Endothelial cell of umbilical vein (primary cell): ENCODE data around the gene AP5S1. TPM values are rescaled to one million over a fixed set of nuclear protein-coding genes. Genes with fewer than 3 reads are reported as not detected.

Source experiments
- BruUV-seq: library from RNA; stranded (reverse); fragments of 400-500 nt; replicated peaks from 2 replicates; lab custom pipeline; 2021; lab: Mats Ljungman, UMichigan
- CTCF ChIA-PET: fragments of 300-600, 350-600 bp; sonication (Branson Sonifier 250); formaldehyde crosslinking; loops from one replicate; lab custom pipeline; 2021; ENCODE audit warnings: antibody characterized with exemption, inconsistent platforms; lab: Charles Lee
- POLR2A ChIA-PET: fragments of 300-600, 350-600 bp; sonication (Branson Sonifier 250); formaldehyde crosslinking; loops from one replicate; lab custom pipeline; 2021; ENCODE audit warnings: antibody characterized with exemption, inconsistent platforms; lab: Charles Lee
- DNase-seq: peaks from one replicate; pipeline ENCODE4 v3.0.0-alpha.2; 2011; ENCODE audit warnings: low read depth, low spot score
- FAIRE-seq: peaks from 2 replicates; lab custom pipeline; 2011; peaks lifted over from hg19 to GRCh38; lab: Jason Lieb, UNC
- H2AFZ ChIP-seq: 2 replicates; pipeline ENCODE4 v1.6.0; 2012; ENCODE audit warnings: low read depth, low read length, control low read depth, inconsistent platforms
- H3K27ac ChIP-seq: 2 replicates; pipeline ENCODE4 v1.5.1; 2011; ENCODE audit warnings: low read depth, mild to moderate bottlenecking, control low read depth, low read length, moderate library complexity; ENCODE audit not compliant: insufficient read depth
- H3K27me3 ChIP-seq, 2 experiments: 2 replicates each; pipeline versions ENCODE4 v1.6.0 to v1.6.1; 2011; ENCODE audit warnings: low read length in 2 of 2, mixed read lengths in 1 of 2; ENCODE audit not compliant: control insufficient read depth in 2 of 2, insufficient read depth in 2 of 2
- H3K36me3 ChIP-seq, 2 experiments: 2 replicates in 1 of 2; 3 replicates in 1 of 2; pipeline ENCODE4 v1.5.1; 2011; ENCODE audit warnings: low read length in 2 of 2, mild to moderate bottlenecking in 1 of 2, moderate library complexity in 1 of 2; ENCODE audit not compliant: control insufficient read depth in 2 of 2, insufficient read depth in 2 of 2; ENCODE audit errors: extremely low read depth in 1 of 2
- H3K4me1 ChIP-seq: 3 replicates; pipeline ENCODE4 v1.5.1; 2011; ENCODE audit warnings: mild to moderate bottlenecking, low read length; ENCODE audit not compliant: control insufficient read depth, insufficient read depth; ENCODE audit errors: extremely low read depth
- H3K4me2 ChIP-seq: 2 replicates; pipeline ENCODE4 v1.6.1; 2011; ENCODE audit warnings: low read length, control low read depth, mixed read lengths; ENCODE audit not compliant: insufficient read depth
- H3K4me3 ChIP-seq, 3 experiments: fragments of 200-600 bp in 1 of 3; sonication (generic), shearing (Covaris generic) in 1 of 3; replicated peaks in 1 of 3; 2 replicates each; pipeline ENCODE4 v1.5.1; 2011 to 2016; ENCODE audit warnings: control low read depth in 3 of 3, low read length in 3 of 3, mild to moderate bottlenecking in 2 of 3, inconsistent platforms in 1 of 3, low read depth in 1 of 3, moderate library complexity in 1 of 3; ENCODE audit not compliant: insufficient read depth in 1 of 3
- H3K79me2 ChIP-seq: 2 replicates; pipeline ENCODE4 v1.6.0; 2012; ENCODE audit warnings: low read length, inconsistent platforms; ENCODE audit not compliant: control insufficient read depth, insufficient read depth
- H3K9ac ChIP-seq: replicated peaks from 2 replicates; pipeline ENCODE3; 2011; ENCODE audit warnings: low read length, control low read depth; ENCODE audit not compliant: insufficient read depth; ENCODE audit errors: extremely low read depth
- H3K9me1 ChIP-seq: replicated peaks from 3 replicates; pipeline ENCODE4 v1.6.0; 2011; ENCODE audit warnings: mild to moderate bottlenecking, low read length; ENCODE audit not compliant: control insufficient read depth, insufficient read depth; ENCODE audit errors: extremely low read depth
- H3K9me3 ChIP-seq: replicated peaks from 2 replicates; pipeline ENCODE4 v1.5.1; 2012; ENCODE audit warnings: low read length, inconsistent platforms; ENCODE audit not compliant: control insufficient read depth, insufficient read depth
- H4K20me1 ChIP-seq: replicated peaks from 2 replicates; pipeline ENCODE3; 2011; ENCODE audit warnings: mild to moderate bottlenecking, low read length; ENCODE audit not compliant: control insufficient read depth, insufficient read depth; ENCODE audit errors: extremely low read depth
- CTCF ChIP-seq, 2 donors: IDR thresholded peaks; 1 replicate in 1 of 2; 2 replicates in 1 of 2; pipeline ENCODE4 v1.5.1; 2011; ENCODE audit warnings: low read length in 2 of 2, mild to moderate bottlenecking in 2 of 2, moderate library complexity in 2 of 2, control low read depth in 1 of 2, inconsistent platforms in 1 of 2, low read depth in 1 of 2; ENCODE audit not compliant: insufficient read depth in 1 of 2; ENCODE audit errors: extremely low read depth in 1 of 2
- EZH2 ChIP-seq: IDR thresholded peaks from 2 replicates; pipeline ENCODE4 v1.6.1; 2012; ENCODE audit warnings: borderline replicate concordance, low read depth, mild to moderate bottlenecking, moderate library complexity, low read length, inconsistent platforms; ENCODE audit not compliant: severe bottlenecking
- FOS ChIP-seq: IDR thresholded peaks from 2 replicates; pipeline ENCODE4 v1.6.1; 2011; ENCODE audit warnings: mild to moderate bottlenecking, low read length, moderate library complexity, borderline replicate concordance; ENCODE audit not compliant: insufficient read depth
- GATA2 ChIP-seq: IDR thresholded peaks from 2 replicates; pipeline ENCODE4 v1.7.0; 2011; ENCODE audit warnings: low read depth, mild to moderate bottlenecking, moderate library complexity, mixed read lengths, low read length; ENCODE audit not compliant: insufficient read length, insufficient read depth
- JUN ChIP-seq: IDR thresholded peaks from 2 replicates; pipeline ENCODE4 v1.6.1; 2011; ENCODE audit warnings: borderline replicate concordance, low read depth; ENCODE audit not compliant: insufficient read length, insufficient read depth
- MAX ChIP-seq: IDR thresholded peaks from 2 replicates; pipeline ENCODE4 v1.6.1; 2011; ENCODE audit not compliant: insufficient read depth, insufficient read length
- MYC ChIP-seq: IDR thresholded peaks from one replicate; pipeline ENCODE4 v1.6.1; 2011; ENCODE audit warnings: mild to moderate bottlenecking, low read depth, low read length
- POLR2A ChIP-seq: IDR thresholded peaks from 2 replicates; pipeline ENCODE4 v1.6.1; 2012; ENCODE audit warnings: low read depth, mild to moderate bottlenecking, control low read depth, low read length
- POLR2AphosphoS5 ChIP-seq: IDR thresholded peaks from 2 replicates; pipeline ENCODE4 v1.6.1; 2012; ENCODE audit warnings: low read depth, mild to moderate bottlenecking, control low read depth, low read length, moderate library complexity; ENCODE audit not compliant: insufficient read depth
- dilution Hi-C: fragments of 300-500 bp; cut with MboI; formaldehyde crosslinking; loops from one replicate; pipeline ENCODE4 v1.15.0; 2019; ENCODE audit warnings: low sequenced_read_pairs; ENCODE audit not compliant: extremely low pct_ligation_motif_present
- intact Hi-C: fragments of 100-400 bp; cut with micrococcal nuclease; formaldehyde crosslinking; loops from one replicate; pipeline ENCODE4 v1.10.0; 2022
- polyA plus RNA-seq, 4 experiments: library from polyadenylated mRNA; depleted of rRNA in 3 of 4; stranded (reverse) in 3 of 4; unstranded in 1 of 4; fragments of >200 nt; gene quantifications; 2 replicates each; pipeline versions ENCODE4 v1.2.1 to v1.2.3, GENCODE V29; 2011 to 2012; ENCODE audit warnings: missing spikeins in 1 of 4
- total RNA-seq: library from RNA; stranded (reverse); gene quantifications from 2 replicates; pipeline ENCODE4 v1.2.3, GENCODE V29; 2021

The AP5S1 gene
- total and polyA plus RNA-seq, 2 donors (not counting 3 experiments of a cell fraction or from before 2014, with no cell fraction given), result 15.7 to 22.0 TPM

- POLR2A ChIA-PET, result no interaction called here
- BruUV-seq, result TSS peak; percentile 37
- Histone ChIP-seq H3K4me1 (peaks cover 31% of the 10 kb centered on the region), H3K27me3 (no peaks in the 10 kb centered on the region), H2AFZ (peak overlapping the region; percentile 27), H3K4me2 (peak overlapping the region; percentile 79), H3K9ac (peak overlapping the region; percentile 49), H3K4me3 (peak overlapping the region in 2 of 3 experiments; percentile 10 to 42), H3K9me1 (no peaks in the 10 kb centered on the region), H3K36me3 (no peaks in the 10 kb centered on the region), H4K20me1 (no peaks in the 10 kb centered on the region), H3K27ac (peak overlapping the region; percentile 68), H3K79me2 (no peaks in the 10 kb centered on the region), H3K9me3 (no peaks in the 10 kb centered on the region)
- FAIRE-seq (peak; percentile 91), DNase-seq (peak; percentile 97)
- TF ChIP-seq MYC (peak; percentile 97), GATA2 (no peak), FOS (peak; percentile 95), POLR2A (peak; percentile 50), CTCF (IDR thresholded peaks at IDR 0.05; ENCODE audit: extremely low read depth in 1 of 2, insufficient read depth in 1 of 2, low read depth in 1 of 2, low read length in 2 of 2) (no peak), MAX (peak; percentile 95), JUN (peak; percentile 49), EZH2 (no peak), POLR2AphosphoS5 (peak; percentile 97)
- intact Hi-C loops, result loop anchor here (1.0 kb wide), 1 partner anchor 9 kb away; the partner anchor contains the start of gene AP5S1
- CTCF ChIA-PET, result interaction anchor here (1.0 to 2.8 kb wide), 5 partner anchors 9 to 43 kb away, joined by 3 to 12 read pairs (median 3); partner anchors contain the start of genes AP5S1, CDC25B and CENPB
- dilution Hi-C loops, result no loop called here
Measured at GRCh38 chr20:3811467-3812258, 8.7 kb upstream of the AP5S1 start.
